Gastroesophageal sphincter (tissue), 4 donors: ENCODE measurements around the gene TPP2. TPM values are rescaled to one million over a fixed set of nuclear protein-coding genes. Genes with fewer than 3 reads are reported as not detected.

Experiments
- ATAC-seq: fragments of 150-250 bp; one replicate; pipeline ENCODE4 v1.9.1; 2016; ENCODE audit warnings: mild to moderate bottlenecking, moderate library complexity
- H3K27ac ChIP-seq, 4 donors: fragments of 200-600 bp; sonication (generic) in 3 of 4; 1 replicate in 3 of 4; 2 replicates in 1 of 4; pipeline ENCODE4 v1.5.1; 2016 to 2019
- H3K27me3 ChIP-seq: fragments of 200-600 bp; sonication (generic); one replicate; pipeline ENCODE4 v1.5.1; 2019
- H3K36me3 ChIP-seq, 2 donors: fragments of 200-600 bp; sonication (generic); one replicate each; pipeline ENCODE4 v1.5.1; 2019; ENCODE audit warnings: control low read depth in 1 of 2
- H3K4me1 ChIP-seq, 3 donors: fragments of 200-600 bp; sonication (generic); 1 replicate in 2 of 3; 2 replicates in 1 of 3; pipeline ENCODE4 v1.5.1; 2016 to 2019; ENCODE audit warnings: control low read depth in 2 of 3
- H3K4me3 ChIP-seq, 2 donors: fragments of 200-600 bp; sonication (generic); one replicate each; pipeline ENCODE4 v1.5.1; 2019; ENCODE audit warnings: mild to moderate bottlenecking in 1 of 2, moderate library complexity in 1 of 2
- H3K9me3 ChIP-seq, 3 donors: fragments of 200-600 bp; sonication (generic); one replicate each; pipeline ENCODE4 v1.5.1; 2017 to 2019; ENCODE audit warnings: control low read depth in 2 of 3
- EP300 ChIP-seq: sonication (generic); formaldehyde crosslinking; IDR thresholded peaks from one replicate; pipeline ENCODE4 v1.6.1; 2017; ENCODE audit warnings: antibody characterized with exemption, mild to moderate bottlenecking
- POLR2A ChIP-seq, 2 donors: fragments of 450-650 bp; IDR thresholded peaks; one replicate each; pipeline ENCODE4 v1.6.1; 2017; ENCODE audit warnings: antibody characterized with exemption in 2 of 2, mild to moderate bottlenecking in 2 of 2, moderate library complexity in 1 of 2
- POLR2AphosphoS5 ChIP-seq: sonication (generic); formaldehyde crosslinking; IDR thresholded peaks from one replicate; pipeline ENCODE4 v1.6.1; 2017; ENCODE audit warnings: antibody characterized with exemption
- WGBS, 2 donors: methylation state at CpG; one replicate each; pipeline ENCODE4 v1.1.5; 2018; ENCODE audit warnings: low coverage in 1 of 2; 5-methylcytosine and 5-hydroxymethylcytosine counted together
- total RNA-seq, 4 donors: library from RNA; depleted of rRNA; stranded (reverse); fragments of >200 nt; gene quantifications; one replicate each; pipeline ENCODE4 v1.1.0, GENCODE V29; 2016
- TF ChIP-seq, protein P1 (sequence below), 4 experiments: fragments of 200-600 bp in 2 of 4; fragments of 450-650 bp in 2 of 4; sonication (generic) in 1 of 4; IDR thresholded peaks; one replicate each; pipeline ENCODE4 v1.5.1; 2017 to 2019; ENCODE audit warnings: antibody characterized with exemption in 4 of 4, mild to moderate bottlenecking in 2 of 4, moderate library complexity in 2 of 4

TPP2 gene
- total RNA-seq, 4 donors from 2014 or later = 41.4 to 52.8 (median 42.2) TPM

- Histone ChIP-seq H3K27ac (no peak overlapping the region), H3K4me1 (no peaks in the 10 kb centered on the region), H3K36me3 (peaks cover 0 to 54% of the 10 kb centered on the region in 2 donors), H3K4me3 (no peak overlapping the region), H3K9me3 (peaks cover 0 to 3% (median 0%) of the 10 kb centered on the region in 3 donors), H3K27me3 (no peaks in the 10 kb centered on the region)
- TF ChIP-seq POLR2A (IDR thresholded peaks at IDR 0.05) (no peak), POLR2AphosphoS5 (no peak), EP300 (no peak)
- TF ChIP-seq, protein P1, sequence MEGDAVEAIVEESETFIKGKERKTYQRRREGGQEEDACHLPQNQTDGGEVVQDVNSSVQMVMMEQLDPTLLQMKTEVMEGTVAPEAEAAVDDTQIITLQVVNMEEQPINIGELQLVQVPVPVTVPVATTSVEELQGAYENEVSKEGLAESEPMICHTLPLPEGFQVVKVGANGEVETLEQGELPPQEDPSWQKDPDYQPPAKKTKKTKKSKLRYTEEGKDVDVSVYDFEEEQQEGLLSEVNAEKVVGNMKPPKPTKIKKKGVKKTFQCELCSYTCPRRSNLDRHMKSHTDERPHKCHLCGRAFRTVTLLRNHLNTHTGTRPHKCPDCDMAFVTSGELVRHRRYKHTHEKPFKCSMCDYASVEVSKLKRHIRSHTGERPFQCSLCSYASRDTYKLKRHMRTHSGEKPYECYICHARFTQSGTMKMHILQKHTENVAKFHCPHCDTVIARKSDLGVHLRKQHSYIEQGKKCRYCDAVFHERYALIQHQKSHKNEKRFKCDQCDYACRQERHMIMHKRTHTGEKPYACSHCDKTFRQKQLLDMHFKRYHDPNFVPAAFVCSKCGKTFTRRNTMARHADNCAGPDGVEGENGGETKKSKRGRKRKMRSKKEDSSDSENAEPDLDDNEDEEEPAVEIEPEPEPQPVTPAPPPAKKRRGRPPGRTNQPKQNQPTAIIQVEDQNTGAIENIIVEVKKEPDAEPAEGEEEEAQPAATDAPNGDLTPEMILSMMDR (IDR thresholded peaks at IDR 0.05) = no peak
- 76 to 87% methylated on average over 3 to 4 of the region's 4 CpGs for WGBS, 2 donors
- ATAC-seq = no peak
Observed at GRCh38 chr13:102680133-102680717, 83.4 kb downstream of the TPP2 start.

DNA sequence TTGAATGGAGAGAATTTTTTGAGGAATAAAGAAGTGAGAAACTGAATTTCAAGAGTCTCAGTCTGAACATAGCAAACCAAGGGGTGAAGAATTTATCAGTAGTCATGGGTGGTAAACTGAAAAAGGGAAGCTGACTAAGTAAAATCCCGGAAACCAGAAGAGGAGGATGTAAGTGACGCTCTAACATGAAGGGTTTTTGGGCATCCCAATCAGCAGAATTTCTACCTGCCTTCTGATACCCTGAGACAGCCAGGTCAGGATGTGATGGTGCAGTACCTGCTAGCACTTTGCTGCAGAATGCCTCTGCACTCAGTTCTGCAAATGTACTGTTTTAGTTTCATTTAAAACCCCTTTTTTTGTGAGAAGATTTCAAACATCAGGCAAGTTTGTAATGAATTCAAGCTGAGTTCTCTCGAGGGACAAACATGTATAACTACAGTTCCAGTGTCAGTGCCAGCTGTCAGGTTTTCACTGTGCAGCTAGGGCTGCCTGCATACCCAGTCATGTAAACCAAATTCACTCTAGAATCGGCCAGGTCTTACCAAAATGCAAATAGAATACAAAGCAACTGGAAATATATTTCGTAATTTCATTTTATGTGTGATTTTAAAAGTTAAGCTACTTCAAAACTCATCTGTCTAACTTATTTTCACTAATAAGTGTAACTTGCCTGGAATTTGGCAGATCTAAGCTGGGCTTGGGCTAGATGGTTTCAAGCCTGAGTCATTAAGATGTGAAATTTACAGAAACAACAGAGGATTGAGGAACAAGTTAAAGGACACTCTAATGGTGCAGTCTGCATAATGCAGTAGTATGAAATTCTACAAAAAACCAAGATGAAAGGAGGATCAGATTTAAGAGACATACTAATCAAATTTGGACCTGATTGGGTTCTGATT lies 84.3 kb downstream of the TPP2 start:
- Histone ChIP-seq H3K4me1 (no peaks in the 10 kb centered on the region), H3K36me3 (peaks cover 0 to 45% of the 10 kb centered on the region in 2 donors), H3K9me3 (peaks cover 0 to 3% (median 0%) of the 10 kb centered on the region in 3 donors), H3K4me3 (no peak overlapping the region), H3K27me3 (no peaks in the 10 kb centered on the region), H3K27ac (no peak overlapping the region)
- no peak for TF ChIP-seq POLR2A (IDR thresholded peaks at IDR 0.05)
- no peak for TF ChIP-seq POLR2AphosphoS5
- no peak for TF ChIP-seq EP300
- TF ChIP-seq, protein P1 (IDR thresholded peaks at IDR 0.05) = no peak
- WGBS, 2 donors = 70 to 79% methylated on average over 5 of the region's 5 CpGs
- ATAC-seq = no peak

GRCh38 chr13:102682211-102682610 lies 85.4 kb downstream of the TPP2 start:
- Histone ChIP-seq H3K4me3 (no peak overlapping the region), H3K27me3 (no peaks in the 10 kb centered on the region), H3K9me3 (peaks cover 0 to 3% (median 0%) of the 10 kb centered on the region in 3 donors), H3K36me3 (peaks cover 0 to 34% of the 10 kb centered on the region in 2 donors), H3K4me1 (no peaks in the 10 kb centered on the region), H3K27ac (no peak overlapping the region)
- WGBS, 2 donors = 34 to 49% methylated on average over 2 to 4 of the region's 4 CpGs
- TF ChIP-seq, protein P1 (IDR thresholded peaks at IDR 0.05) = no peak
- no peak for TF ChIP-seq EP300
- TF ChIP-seq POLR2A (IDR thresholded peaks at IDR 0.05) = no peak
- no peak for TF ChIP-seq POLR2AphosphoS5
- ATAC-seq = no peak

DNA sequence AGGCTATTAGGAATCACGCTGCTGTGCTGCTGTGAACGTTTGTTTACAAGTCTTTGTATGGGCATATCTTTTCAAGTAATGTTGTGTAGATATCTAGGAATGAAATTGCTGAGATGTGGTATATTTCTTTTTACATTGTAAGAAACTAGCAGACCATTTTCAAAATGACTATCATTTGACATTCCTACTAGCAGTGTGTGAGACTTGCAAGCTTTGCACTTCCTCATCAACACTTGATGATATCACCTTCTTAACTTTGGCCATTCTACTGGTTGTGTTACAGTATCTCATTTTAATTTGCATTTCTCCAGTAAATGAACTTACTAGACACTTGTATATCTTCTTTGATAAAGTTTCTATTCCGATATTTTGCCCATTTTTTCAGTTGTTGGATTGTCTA lies 85.9 kb downstream of the TPP2 start:
- WGBS, 2 donors = 10 to 34% methylated on average over 2 to 3 of the region's 3 CpGs
- H3K27me3 ChIP-seq = no peaks in the 10 kb centered on the region
- H3K4me3 ChIP-seq = no peak overlapping the region
- no peaks in the 10 kb centered on the region for H3K4me1 ChIP-seq
- peaks cover 0 to 29% of the 10 kb centered on the region in 2 donors for H3K36me3 ChIP-seq
- TF ChIP-seq, protein P1 (IDR thresholded peaks at IDR 0.05) = no peak
- TF ChIP-seq EP300 (no peak), POLR2A (IDR thresholded peaks at IDR 0.05) (no peak), POLR2AphosphoS5 (no peak)
- no peak for ATAC-seq
- peaks cover 0 to 3% (median 0%) of the 10 kb centered on the region in 3 donors for H3K9me3 ChIP-seq
- H3K27ac ChIP-seq = no peak overlapping the region
